Endothelial cell of umbilical vein (primary cell): ENCODE results near the gene ARMH3. TPM values are rescaled to one million over a fixed set of nuclear protein-coding genes. Genes with fewer than 3 reads are reported as not detected.

Experiments used
- BruUV-seq: library from RNA; stranded (reverse); fragments of 400-500 nt; replicated peaks from 2 replicates; lab custom pipeline; 2021; lab: Mats Ljungman, UMichigan
- CTCF ChIA-PET: fragments of 300-600, 350-600 bp; sonication (Branson Sonifier 250); formaldehyde crosslinking; loops from one replicate; lab custom pipeline; 2021; ENCODE audit warnings: antibody characterized with exemption, inconsistent platforms; lab: Charles Lee
- POLR2A ChIA-PET: fragments of 300-600, 350-600 bp; sonication (Branson Sonifier 250); formaldehyde crosslinking; loops from one replicate; lab custom pipeline; 2021; ENCODE audit warnings: antibody characterized with exemption, inconsistent platforms; lab: Charles Lee
- DNase-seq: peaks from one replicate; pipeline ENCODE4 v3.0.0-alpha.2; 2011; ENCODE audit warnings: low read depth, low spot score
- FAIRE-seq: peaks from 2 replicates; lab custom pipeline; 2011; peaks lifted over from hg19 to GRCh38; lab: Jason Lieb, UNC
- H2AFZ ChIP-seq: 2 replicates; pipeline ENCODE4 v1.6.0; 2012; ENCODE audit warnings: low read depth, low read length, control low read depth, inconsistent platforms
- H3K27ac ChIP-seq: 2 replicates; pipeline ENCODE4 v1.5.1; 2011; ENCODE audit warnings: low read depth, mild to moderate bottlenecking, control low read depth, low read length, moderate library complexity; ENCODE audit not compliant: insufficient read depth
- H3K27me3 ChIP-seq, 2 experiments: 2 replicates each; pipeline versions ENCODE4 v1.6.0 to v1.6.1; 2011; ENCODE audit warnings: low read length in 2 of 2, mixed read lengths in 1 of 2; ENCODE audit not compliant: control insufficient read depth in 2 of 2, insufficient read depth in 2 of 2
- H3K36me3 ChIP-seq, 2 experiments: 2 replicates in 1 of 2; 3 replicates in 1 of 2; pipeline ENCODE4 v1.5.1; 2011; ENCODE audit warnings: low read length in 2 of 2, mild to moderate bottlenecking in 1 of 2, moderate library complexity in 1 of 2; ENCODE audit not compliant: control insufficient read depth in 2 of 2, insufficient read depth in 2 of 2; ENCODE audit errors: extremely low read depth in 1 of 2
- H3K4me1 ChIP-seq: 3 replicates; pipeline ENCODE4 v1.5.1; 2011; ENCODE audit warnings: mild to moderate bottlenecking, low read length; ENCODE audit not compliant: control insufficient read depth, insufficient read depth; ENCODE audit errors: extremely low read depth
- H3K4me2 ChIP-seq: 2 replicates; pipeline ENCODE4 v1.6.1; 2011; ENCODE audit warnings: low read length, control low read depth, mixed read lengths; ENCODE audit not compliant: insufficient read depth
- H3K4me3 ChIP-seq, 3 experiments: fragments of 200-600 bp in 1 of 3; sonication (generic), shearing (Covaris generic) in 1 of 3; replicated peaks in 1 of 3; 2 replicates each; pipeline ENCODE4 v1.5.1; 2011 to 2016; ENCODE audit warnings: control low read depth in 3 of 3, low read length in 3 of 3, mild to moderate bottlenecking in 2 of 3, inconsistent platforms in 1 of 3, low read depth in 1 of 3, moderate library complexity in 1 of 3; ENCODE audit not compliant: insufficient read depth in 1 of 3
- H3K79me2 ChIP-seq: 2 replicates; pipeline ENCODE4 v1.6.0; 2012; ENCODE audit warnings: low read length, inconsistent platforms; ENCODE audit not compliant: control insufficient read depth, insufficient read depth
- H3K9ac ChIP-seq: replicated peaks from 2 replicates; pipeline ENCODE3; 2011; ENCODE audit warnings: low read length, control low read depth; ENCODE audit not compliant: insufficient read depth; ENCODE audit errors: extremely low read depth
- H3K9me1 ChIP-seq: replicated peaks from 3 replicates; pipeline ENCODE4 v1.6.0; 2011; ENCODE audit warnings: mild to moderate bottlenecking, low read length; ENCODE audit not compliant: control insufficient read depth, insufficient read depth; ENCODE audit errors: extremely low read depth
- H3K9me3 ChIP-seq: replicated peaks from 2 replicates; pipeline ENCODE4 v1.5.1; 2012; ENCODE audit warnings: low read length, inconsistent platforms; ENCODE audit not compliant: control insufficient read depth, insufficient read depth
- H4K20me1 ChIP-seq: replicated peaks from 2 replicates; pipeline ENCODE3; 2011; ENCODE audit warnings: mild to moderate bottlenecking, low read length; ENCODE audit not compliant: control insufficient read depth, insufficient read depth; ENCODE audit errors: extremely low read depth
- CTCF ChIP-seq, 2 donors: IDR thresholded peaks; 1 replicate in 1 of 2; 2 replicates in 1 of 2; pipeline ENCODE4 v1.5.1; 2011; ENCODE audit warnings: low read length in 2 of 2, mild to moderate bottlenecking in 2 of 2, moderate library complexity in 2 of 2, control low read depth in 1 of 2, inconsistent platforms in 1 of 2, low read depth in 1 of 2; ENCODE audit not compliant: insufficient read depth in 1 of 2; ENCODE audit errors: extremely low read depth in 1 of 2
- EZH2 ChIP-seq: IDR thresholded peaks from 2 replicates; pipeline ENCODE4 v1.6.1; 2012; ENCODE audit warnings: borderline replicate concordance, low read depth, mild to moderate bottlenecking, moderate library complexity, low read length, inconsistent platforms; ENCODE audit not compliant: severe bottlenecking
- FOS ChIP-seq: IDR thresholded peaks from 2 replicates; pipeline ENCODE4 v1.6.1; 2011; ENCODE audit warnings: mild to moderate bottlenecking, low read length, moderate library complexity, borderline replicate concordance; ENCODE audit not compliant: insufficient read depth
- GATA2 ChIP-seq: IDR thresholded peaks from 2 replicates; pipeline ENCODE4 v1.7.0; 2011; ENCODE audit warnings: low read depth, mild to moderate bottlenecking, moderate library complexity, mixed read lengths, low read length; ENCODE audit not compliant: insufficient read length, insufficient read depth
- JUN ChIP-seq: IDR thresholded peaks from 2 replicates; pipeline ENCODE4 v1.6.1; 2011; ENCODE audit warnings: borderline replicate concordance, low read depth; ENCODE audit not compliant: insufficient read length, insufficient read depth
- MYC ChIP-seq: IDR thresholded peaks from one replicate; pipeline ENCODE4 v1.6.1; 2011; ENCODE audit warnings: mild to moderate bottlenecking, low read depth, low read length
- POLR2A ChIP-seq: IDR thresholded peaks from 2 replicates; pipeline ENCODE4 v1.6.1; 2012; ENCODE audit warnings: low read depth, mild to moderate bottlenecking, control low read depth, low read length
- POLR2AphosphoS5 ChIP-seq: IDR thresholded peaks from 2 replicates; pipeline ENCODE4 v1.6.1; 2012; ENCODE audit warnings: low read depth, mild to moderate bottlenecking, control low read depth, low read length, moderate library complexity; ENCODE audit not compliant: insufficient read depth
- dilution Hi-C: fragments of 300-500 bp; cut with MboI; formaldehyde crosslinking; loops from one replicate; pipeline ENCODE4 v1.15.0; 2019; ENCODE audit warnings: low sequenced_read_pairs; ENCODE audit not compliant: extremely low pct_ligation_motif_present
- intact Hi-C: fragments of 100-400 bp; cut with micrococcal nuclease; formaldehyde crosslinking; loops from one replicate; pipeline ENCODE4 v1.10.0; 2022
- polyA plus RNA-seq, 4 experiments: library from polyadenylated mRNA; depleted of rRNA in 3 of 4; stranded (reverse) in 3 of 4; unstranded in 1 of 4; fragments of >200 nt; gene quantifications; 2 replicates each; pipeline versions ENCODE4 v1.2.1 to v1.2.3, GENCODE V29; 2011 to 2012; ENCODE audit warnings: missing spikeins in 1 of 4
- total RNA-seq: library from RNA; stranded (reverse); gene quantifications from 2 replicates; pipeline ENCODE4 v1.2.3, GENCODE V29; 2021
- TF ChIP-seq, protein P1 (sequence below): IDR thresholded peaks from 2 replicates; pipeline ENCODE4 v1.6.1; 2011; ENCODE audit not compliant: insufficient read depth, insufficient read length

The ARMH3 gene
- total and polyA plus RNA-seq, 2 donors (not counting 3 experiments of a cell fraction or from before 2014, with no cell fraction given), result 13.1 to 17.6 TPM

DNA sequence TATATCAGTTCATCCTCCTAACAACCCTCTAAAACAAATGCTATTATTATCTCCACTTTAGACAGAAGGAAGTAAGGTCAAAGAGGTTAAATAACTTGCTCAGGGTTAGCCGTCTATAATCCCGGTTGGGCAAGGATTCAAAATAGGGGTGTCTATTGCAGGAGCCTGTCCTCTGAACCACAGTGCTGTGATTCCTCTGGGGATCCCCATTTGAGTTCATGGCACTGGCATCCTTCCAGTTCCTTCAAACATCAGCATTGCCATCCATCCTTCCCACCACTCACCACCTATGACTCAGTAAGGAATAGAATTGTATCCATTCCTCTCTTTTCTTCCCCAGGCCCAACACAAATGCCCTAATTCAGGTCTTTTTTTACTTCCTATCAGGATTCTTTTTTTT, 34.8 kb upstream of the ARMH3 start:
- H4K20me1 ChIP-seq, result no peaks in the 10 kb centered on the region
- peaks cover 3% of the 10 kb centered on the region for H3K4me1 ChIP-seq
- no peak overlapping the region for H3K27ac ChIP-seq
- no peaks in the 10 kb centered on the region for H3K9me3 ChIP-seq
- TF ChIP-seq CTCF (IDR thresholded peaks at IDR 0.05; ENCODE audit: extremely low read depth in 1 of 2, insufficient read depth in 1 of 2, low read depth in 1 of 2, low read length in 2 of 2) (no peak), MYC (no peak), POLR2AphosphoS5 (no peak), FOS (no peak), POLR2A (no peak), EZH2 (no peak), GATA2 (no peak), JUN (no peak)
- TF ChIP-seq, protein P1, sequence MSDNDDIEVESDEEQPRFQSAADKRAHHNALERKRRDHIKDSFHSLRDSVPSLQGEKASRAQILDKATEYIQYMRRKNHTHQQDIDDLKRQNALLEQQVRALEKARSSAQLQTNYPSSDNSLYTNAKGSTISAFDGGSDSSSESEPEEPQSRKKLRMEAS, result no peak
- H2AFZ ChIP-seq, result no peak overlapping the region
- H3K4me3 ChIP-seq, result no peak overlapping the region
- H3K79me2 ChIP-seq, result no peaks in the 10 kb centered on the region
- H3K9me1 ChIP-seq, result no peaks in the 10 kb centered on the region
- H3K27me3 ChIP-seq, result no peaks in the 10 kb centered on the region
- POLR2A ChIA-PET, result no interaction called here
- dilution Hi-C loops, result no loop called here
- no peak overlapping the region for H3K4me2 ChIP-seq
- intact Hi-C loops, result no loop called here
- CTCF ChIA-PET, result no interaction called here
- DNase-seq (peak; percentile 23), FAIRE-seq (no peak)
- no peaks in the 10 kb centered on the region for H3K36me3 ChIP-seq
- no peak overlapping the region for H3K9ac ChIP-seq
- no TSS peak for BruUV-seq
